Esophagus muscularis mucosa (tissue), 3 donors: ENCODE data around the gene STK25.

Source experiments
- POLR2A ChIP-seq: fragments of 450-650 bp; IDR thresholded peaks from one replicate; pipeline ENCODE4 v1.6.1; 2017; ENCODE audit warnings: antibody characterized with exemption, moderate library complexity, mild to moderate bottlenecking, low read depth
- POLR2AphosphoS5 ChIP-seq, 2 donors: sonication (generic); formaldehyde crosslinking; IDR thresholded peaks; one replicate each; pipeline ENCODE4 v1.6.1; 2017; ENCODE audit warnings: antibody characterized with exemption in 2 of 2
- TF ChIP-seq, protein P1 (sequence below), 3 experiments: fragments of 200-600 bp in 2 of 3; fragments of 450-650 bp in 1 of 3; sonication (generic) in 2 of 3; IDR thresholded peaks; one replicate each; pipeline ENCODE4 v1.5.1; 2017 to 2019; ENCODE audit warnings: antibody characterized with exemption in 3 of 3, mild to moderate bottlenecking in 2 of 3, moderate library complexity in 1 of 3

- TF ChIP-seq, protein P1, sequence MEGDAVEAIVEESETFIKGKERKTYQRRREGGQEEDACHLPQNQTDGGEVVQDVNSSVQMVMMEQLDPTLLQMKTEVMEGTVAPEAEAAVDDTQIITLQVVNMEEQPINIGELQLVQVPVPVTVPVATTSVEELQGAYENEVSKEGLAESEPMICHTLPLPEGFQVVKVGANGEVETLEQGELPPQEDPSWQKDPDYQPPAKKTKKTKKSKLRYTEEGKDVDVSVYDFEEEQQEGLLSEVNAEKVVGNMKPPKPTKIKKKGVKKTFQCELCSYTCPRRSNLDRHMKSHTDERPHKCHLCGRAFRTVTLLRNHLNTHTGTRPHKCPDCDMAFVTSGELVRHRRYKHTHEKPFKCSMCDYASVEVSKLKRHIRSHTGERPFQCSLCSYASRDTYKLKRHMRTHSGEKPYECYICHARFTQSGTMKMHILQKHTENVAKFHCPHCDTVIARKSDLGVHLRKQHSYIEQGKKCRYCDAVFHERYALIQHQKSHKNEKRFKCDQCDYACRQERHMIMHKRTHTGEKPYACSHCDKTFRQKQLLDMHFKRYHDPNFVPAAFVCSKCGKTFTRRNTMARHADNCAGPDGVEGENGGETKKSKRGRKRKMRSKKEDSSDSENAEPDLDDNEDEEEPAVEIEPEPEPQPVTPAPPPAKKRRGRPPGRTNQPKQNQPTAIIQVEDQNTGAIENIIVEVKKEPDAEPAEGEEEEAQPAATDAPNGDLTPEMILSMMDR (IDR thresholded peaks at IDR 0.05): no peak
- no peak for TF ChIP-seq POLR2AphosphoS5 (IDR thresholded peaks at IDR 0.05)
- TF ChIP-seq POLR2A: no peak
Measured at GRCh38 chr2:241500431-241500975, 7.9 kb downstream of the STK25 start.
